ENCODE measurements around the gene FSTL3. TPM values are rescaled to one million over a fixed set of nuclear protein-coding genes. Genes with fewer than 3 reads are reported as not detected.

Gene FSTL3
- total RNA-seq, 1 experiment from 2014 or later: 6.8 TPM

DNA sequence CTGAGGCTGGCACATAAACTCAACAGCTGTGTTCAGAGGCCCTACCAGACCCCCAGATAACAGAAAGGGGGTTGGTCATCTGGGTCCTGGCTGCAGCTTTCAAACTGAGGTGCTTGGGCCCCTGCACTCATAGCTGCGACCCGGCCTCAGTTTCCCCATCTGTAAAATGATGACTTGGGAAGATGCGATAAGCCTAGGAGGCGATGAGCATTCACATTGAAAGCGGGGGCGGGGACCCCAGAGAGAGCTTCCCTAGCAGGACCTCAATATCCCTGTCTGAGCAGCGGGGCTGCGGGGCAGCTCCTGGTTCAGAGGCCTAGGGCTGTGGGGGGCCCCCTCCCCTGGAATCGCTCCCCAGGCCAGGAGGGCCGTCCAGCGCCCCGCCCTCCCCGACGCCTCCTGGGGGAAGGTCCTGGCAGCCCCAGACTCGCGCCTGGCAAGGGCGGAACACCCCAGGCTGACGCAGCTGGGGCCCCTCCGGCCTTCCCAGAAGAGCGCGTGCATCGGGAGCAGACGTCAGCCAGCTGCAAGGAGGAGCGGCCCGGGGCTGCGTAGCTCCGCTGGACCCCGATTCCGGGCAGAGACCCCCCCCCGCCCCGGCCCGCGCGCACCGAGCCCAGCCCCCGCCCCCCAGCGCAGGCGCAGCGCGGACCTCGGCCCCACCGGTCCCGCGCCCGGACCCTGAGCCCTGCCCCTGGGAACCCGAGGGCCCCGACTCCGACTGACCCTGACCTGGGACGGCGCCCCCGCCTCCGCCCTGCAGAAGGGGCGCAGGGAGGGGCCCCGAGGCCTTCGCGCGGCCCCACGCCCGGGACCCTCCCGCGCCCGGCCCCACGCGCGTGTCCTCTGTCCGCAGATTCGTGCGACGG is 3.5 kb downstream of the FSTL3 start:
- Histone ChIP-seq H3K9ac (ENCODE audit: extremely low read depth, insufficient read length, low read length) (no peak overlapping the region), H4K8ac (replicated peaks; ENCODE audit: insufficient read length, low read depth, low read length) (no peak overlapping the region), H2BK120ac (ENCODE audit: low read depth, low read length, poor library complexity, severe bottlenecking) (no peak overlapping the region), H3K23me2 (ENCODE audit: insufficient read length, low read depth, low read length, poor library complexity, severe bottlenecking) (peaks cover 8% of the 10 kb centered on the region), H2AK5ac (ENCODE audit: insufficient read length, low read length) (no peak overlapping the region), H4K5ac (ENCODE audit: insufficient read length, low read depth, low read length) (no peak overlapping the region), H3K79me2 (ENCODE audit: insufficient read depth, low read length) (no peaks in the 10 kb centered on the region), H3K23ac (ENCODE audit: insufficient read length, low read depth, low read length) (no peak overlapping the region), H3K4me2 (ENCODE audit: insufficient read depth, insufficient read length, low read length) (peak overlapping the region; percentile 49), H3K4ac (ENCODE audit: low read depth, low read length) (no peak overlapping the region), H3K56ac (ENCODE audit: insufficient read length, low read depth, low read length) (no peak overlapping the region), H3K27me3 (ENCODE audit: insufficient read depth, low read length) (no peaks in the 10 kb centered on the region; the same call in 1 of the 2 replicates), H3K14ac (ENCODE audit: insufficient read depth, low read length) (peak overlapping the region; percentile 56; the same call in 1 of the 2 replicates), H3K27ac (ENCODE audit: insufficient read length, low read depth, low read length) (no peak overlapping the region), H4K91ac (ENCODE audit: insufficient read length, low read depth, low read length) (no peak overlapping the region), H4K20me1 (ENCODE audit: control insufficient read depth, insufficient read depth, insufficient read length) (no peaks in the 10 kb centered on the region), H3K9me3 (ENCODE audit: control insufficient read depth, low read depth, low read length) (no peaks in the 10 kb centered on the region), H3K4me1 (ENCODE audit: insufficient read depth, low read length) (no peaks in the 10 kb centered on the region), H2BK5ac (ENCODE audit: insufficient read length, low read length) (no peak overlapping the region), H3K18ac (ENCODE audit: insufficient read length, low read depth, low read length) (no peak overlapping the region), H3K79me1 (ENCODE audit: insufficient read depth, low read depth, low read length, poor library complexity, severe bottlenecking) (no peaks in the 10 kb centered on the region), H2BK12ac (ENCODE audit: insufficient read length, low read depth, low read length) (no peak overlapping the region), H2BK15ac (ENCODE audit: low read depth, low read length) (no peak overlapping the region), H2BK20ac (ENCODE audit: low read depth, low read length, poor library complexity, severe bottlenecking) (no peak overlapping the region), H3T11ph (ENCODE audit: low read length) (no peak overlapping the region), H2AFZ (ENCODE audit: low read length) (no peak overlapping the region)
- H3K4me3 Mint-ChIP-seq: peak overlapping the region; percentile 86 to 92
- peak; percentile 64 for DNase-seq
- H3K27ac Mint-ChIP-seq: no peak overlapping the region
- no peaks in the 10 kb centered on the region for H3K9me3 Mint-ChIP-seq
- no peaks in the 10 kb centered on the region for H3K36me3 Mint-ChIP-seq (ENCODE audit: insufficient read depth in 1 of 3, low read depth in 3 of 3)
- H3K27me3 Mint-ChIP-seq (ENCODE audit: low read depth): peaks cover 32% of the 10 kb centered on the region
- TF ChIP-seq, protein P1, sequence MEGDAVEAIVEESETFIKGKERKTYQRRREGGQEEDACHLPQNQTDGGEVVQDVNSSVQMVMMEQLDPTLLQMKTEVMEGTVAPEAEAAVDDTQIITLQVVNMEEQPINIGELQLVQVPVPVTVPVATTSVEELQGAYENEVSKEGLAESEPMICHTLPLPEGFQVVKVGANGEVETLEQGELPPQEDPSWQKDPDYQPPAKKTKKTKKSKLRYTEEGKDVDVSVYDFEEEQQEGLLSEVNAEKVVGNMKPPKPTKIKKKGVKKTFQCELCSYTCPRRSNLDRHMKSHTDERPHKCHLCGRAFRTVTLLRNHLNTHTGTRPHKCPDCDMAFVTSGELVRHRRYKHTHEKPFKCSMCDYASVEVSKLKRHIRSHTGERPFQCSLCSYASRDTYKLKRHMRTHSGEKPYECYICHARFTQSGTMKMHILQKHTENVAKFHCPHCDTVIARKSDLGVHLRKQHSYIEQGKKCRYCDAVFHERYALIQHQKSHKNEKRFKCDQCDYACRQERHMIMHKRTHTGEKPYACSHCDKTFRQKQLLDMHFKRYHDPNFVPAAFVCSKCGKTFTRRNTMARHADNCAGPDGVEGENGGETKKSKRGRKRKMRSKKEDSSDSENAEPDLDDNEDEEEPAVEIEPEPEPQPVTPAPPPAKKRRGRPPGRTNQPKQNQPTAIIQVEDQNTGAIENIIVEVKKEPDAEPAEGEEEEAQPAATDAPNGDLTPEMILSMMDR (conservative IDR thresholded peaks at IDR 0.05): no peak
- no CpG with 5 or more reads among the region's 69 CpGs for WGBS (ENCODE audit: extremely low coverage, insufficient read length, low lambda C conversion rate)
- peaks cover 0 to 10% of the 10 kb centered on the region in 2 experiments; a peak in 2 of 4 replicates for H3K4me1 Mint-ChIP-seq

Measured in H9 (cell line).